ENCODE results near the gene ITGAL.
"Not testable (repeated sequence)": the region's sequence is repeated elsewhere in the genome, so short reads cannot be mapped to it uniquely, and the experiment has no call there.

The ITGAL gene

DNA sequence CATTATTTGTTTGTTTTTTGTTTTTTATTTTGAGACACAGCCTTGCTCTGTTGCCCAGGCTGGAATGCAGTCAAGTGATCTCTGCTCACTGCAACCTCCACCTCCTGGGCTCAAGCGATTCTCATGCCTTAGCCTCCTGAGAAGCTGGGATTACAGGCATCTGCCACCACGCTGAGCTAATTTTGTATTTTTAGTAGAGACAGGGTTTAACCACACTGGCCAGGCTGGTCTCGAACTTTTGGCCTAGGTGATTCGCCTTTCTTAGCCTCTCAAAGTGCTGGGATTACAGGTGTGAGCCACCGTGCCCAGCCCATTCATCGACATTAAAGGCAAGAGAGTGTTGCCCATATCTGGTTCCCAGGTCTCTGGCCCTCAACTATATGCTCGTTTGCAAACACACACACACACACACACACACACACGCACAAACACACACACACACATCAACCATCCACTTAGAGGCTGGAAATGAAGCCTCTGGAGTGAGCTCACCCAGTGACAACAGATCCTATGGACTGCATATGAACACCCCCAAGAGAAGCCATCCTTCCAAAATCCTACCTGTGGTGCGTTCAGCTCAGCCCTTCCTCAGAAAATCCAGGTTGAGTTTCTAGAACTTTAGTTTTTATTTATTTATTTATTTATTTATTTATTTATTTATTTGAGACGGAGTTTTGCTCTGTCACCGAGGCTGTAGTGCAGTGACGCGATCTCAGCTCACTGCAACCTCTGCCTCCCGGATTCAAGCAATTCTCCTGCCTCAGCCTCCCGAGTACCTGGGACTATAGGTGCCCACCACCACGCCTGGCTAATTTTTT is 14.6 kb upstream of the ITGAL start:
- H3K27ac ChIP-seq (ENCODE audit: low read length) = no peak overlapping the region
- H3K4me3 ChIP-seq (ENCODE audit: low read length in 2 of 2) = no peak overlapping the region
- no peak overlapping the region for H3K9ac ChIP-seq (ENCODE audit: low read length in 2 of 2)
- no peaks in the 10 kb centered on the region for H3K36me3 ChIP-seq (ENCODE audit: control insufficient read depth in 2 of 2, insufficient read depth in 2 of 2, low read length in 2 of 2)
- no peaks in the 10 kb centered on the region for H3K27me3 ChIP-seq (ENCODE audit: control insufficient read depth in 1 of 2, insufficient read depth in 2 of 2, low read length in 2 of 2)
- H3K9me3 ChIP-seq (ENCODE audit: control insufficient read depth in 2 of 2, low read length in 2 of 2) = no peaks in the 10 kb centered on the region
- no peaks in the 10 kb centered on the region for H3K4me1 ChIP-seq (ENCODE audit: control insufficient read depth, insufficient read depth, low read length)

DNA sequence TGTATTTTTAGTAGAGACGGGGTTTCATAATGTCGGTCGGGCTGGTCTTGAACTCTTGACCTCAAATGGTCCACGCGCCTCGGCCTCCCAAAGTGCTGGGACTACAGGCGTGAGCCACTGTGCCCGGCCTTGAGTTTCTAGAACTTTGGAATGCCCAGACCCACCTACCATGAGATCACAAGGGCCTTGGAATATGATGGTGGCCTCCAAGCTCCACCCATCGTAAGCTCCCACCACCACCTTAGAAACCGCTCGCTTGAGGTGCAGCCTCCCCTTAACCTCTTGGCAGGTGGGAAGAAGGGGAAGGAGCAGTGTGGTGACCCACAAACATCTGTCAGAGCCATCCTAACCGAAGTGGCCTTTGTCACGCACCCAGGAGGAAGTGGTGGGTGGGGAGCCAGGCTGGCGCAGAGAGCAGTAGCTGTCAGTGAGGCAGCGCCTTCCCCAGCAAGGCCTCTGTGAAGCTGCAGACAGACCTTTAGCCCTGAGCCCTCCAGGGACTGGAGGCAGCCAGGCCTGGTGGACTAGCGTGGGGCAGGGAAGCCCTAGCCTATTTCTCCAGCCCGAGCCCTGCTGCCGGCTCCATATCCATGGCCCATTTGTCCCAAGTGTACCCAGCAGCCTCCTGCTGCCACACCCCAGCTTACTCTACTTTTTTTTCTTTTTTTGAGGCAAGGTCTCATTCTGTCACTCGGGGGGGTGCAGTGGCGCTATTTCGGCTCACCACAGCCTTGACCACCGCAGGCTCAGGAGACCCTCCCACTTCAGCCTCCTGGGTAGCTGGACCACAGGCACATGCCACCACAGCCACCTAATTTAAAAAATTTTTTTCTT is 13.8 kb upstream of the ITGAL start:
- Histone ChIP-seq H3K36me3 (ENCODE audit: control insufficient read depth in 2 of 2, insufficient read depth in 2 of 2, low read length in 2 of 2) (no peaks in the 10 kb centered on the region), H3K4me3 (ENCODE audit: low read length in 2 of 2) (no peak overlapping the region), H3K9me3 (ENCODE audit: control insufficient read depth in 2 of 2, low read length in 2 of 2) (no peaks in the 10 kb centered on the region), H3K27ac (ENCODE audit: low read length) (no peak overlapping the region), H3K9ac (ENCODE audit: low read length in 2 of 2) (no peak overlapping the region), H3K27me3 (ENCODE audit: control insufficient read depth in 1 of 2, insufficient read depth in 2 of 2, low read length in 2 of 2) (no peaks in the 10 kb centered on the region), H3K4me1 (ENCODE audit: control insufficient read depth, insufficient read depth, low read length) (no peaks in the 10 kb centered on the region)

DNA sequence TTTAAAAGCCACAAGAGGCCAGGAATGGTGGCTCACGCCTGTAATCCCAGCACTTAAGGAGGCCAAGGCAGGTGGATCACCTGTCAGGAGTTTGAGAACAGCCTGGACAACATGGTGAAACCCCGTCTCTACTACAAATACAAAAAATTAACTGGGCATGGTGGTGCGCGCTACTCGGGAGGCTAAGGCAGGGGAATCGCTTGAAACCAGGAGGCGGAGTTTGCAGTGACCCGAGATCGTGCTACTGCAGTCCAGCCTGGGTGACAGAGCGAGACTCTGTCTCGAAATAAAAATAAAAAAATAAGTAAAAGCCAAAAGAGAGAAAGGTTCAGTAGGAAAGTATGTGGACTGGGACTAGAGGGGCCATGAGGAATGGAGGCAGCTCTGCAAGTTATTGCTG is 13.1 kb upstream of the ITGAL start:
- H3K4me1 ChIP-seq (ENCODE audit: control insufficient read depth, insufficient read depth, low read length) = no peaks in the 10 kb centered on the region
- no peak overlapping the region for H3K27ac ChIP-seq (ENCODE audit: low read length)
- H3K27me3 ChIP-seq (ENCODE audit: control insufficient read depth in 1 of 2, insufficient read depth in 2 of 2, low read length in 2 of 2) = no peaks in the 10 kb centered on the region
- H3K4me3 ChIP-seq (ENCODE audit: low read length in 2 of 2) = no peak overlapping the region
- H3K9ac ChIP-seq (ENCODE audit: low read length in 2 of 2) = no peak overlapping the region
- no peaks in the 10 kb centered on the region for H3K9me3 ChIP-seq (ENCODE audit: control insufficient read depth in 2 of 2, low read length in 2 of 2)
- no peaks in the 10 kb centered on the region for H3K36me3 ChIP-seq (ENCODE audit: control insufficient read depth in 2 of 2, insufficient read depth in 2 of 2, low read length in 2 of 2)

DNA sequence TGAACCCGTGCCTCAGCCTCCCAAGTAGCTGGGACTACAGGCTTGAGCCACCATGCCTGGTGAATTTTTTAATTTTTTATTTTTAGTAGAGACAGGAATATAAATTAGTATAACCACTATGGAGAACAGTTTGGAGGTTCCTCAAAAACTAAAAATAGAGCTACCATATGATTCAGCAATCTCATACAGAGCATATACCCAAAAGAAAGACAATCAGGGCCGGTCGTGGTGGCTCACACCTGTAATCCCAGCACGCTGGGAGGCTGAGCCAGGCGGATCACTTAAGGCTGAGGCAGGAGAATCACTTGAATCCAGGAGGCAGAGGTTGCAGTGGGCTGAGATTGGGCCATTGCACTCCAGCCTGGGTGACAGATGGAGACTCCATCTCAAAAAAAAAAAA is 11.1 kb upstream of the ITGAL start:
- not testable (repeated sequence) for H3K4me3 ChIP-seq (ENCODE audit: low read length in 2 of 2); H3K27me3 ChIP-seq (ENCODE audit: control insufficient read depth in 1 of 2, insufficient read depth in 2 of 2, low read length in 2 of 2); H3K4me1 ChIP-seq (ENCODE audit: control insufficient read depth, insufficient read depth, low read length); H3K9ac ChIP-seq (ENCODE audit: low read length in 2 of 2); H3K27ac ChIP-seq (ENCODE audit: low read length); H3K36me3 ChIP-seq (ENCODE audit: control insufficient read depth in 2 of 2, insufficient read depth in 2 of 2, low read length in 2 of 2); H3K9me3 ChIP-seq (ENCODE audit: control insufficient read depth in 2 of 2, low read length in 2 of 2)

DNA sequence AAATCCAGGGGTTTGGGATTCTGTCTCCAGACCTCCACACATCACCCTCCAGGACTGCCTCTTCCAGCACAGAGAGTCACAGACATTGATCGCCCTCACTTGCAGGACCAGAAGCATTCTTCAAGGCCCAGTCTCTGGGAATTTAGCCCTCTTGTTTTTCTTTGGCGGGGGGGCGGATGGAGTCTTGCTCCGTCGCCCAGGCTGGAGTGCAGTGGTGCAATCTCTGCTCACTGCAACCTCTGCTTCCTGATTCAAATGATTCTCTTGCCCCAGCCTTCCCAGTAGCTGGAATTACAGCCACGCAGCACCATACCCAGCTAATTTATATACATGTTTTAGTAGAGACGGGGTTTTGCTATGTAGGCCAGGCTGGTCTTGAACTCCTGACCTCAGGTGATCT is 8.5 kb upstream of the ITGAL start:
- no peaks in the 10 kb centered on the region for H3K36me3 ChIP-seq (ENCODE audit: control insufficient read depth in 2 of 2, insufficient read depth in 2 of 2, low read length in 2 of 2)
- no peaks in the 10 kb centered on the region for H3K9me3 ChIP-seq (ENCODE audit: control insufficient read depth in 2 of 2, low read length in 2 of 2)
- no peak overlapping the region for H3K27ac ChIP-seq (ENCODE audit: low read length)
- no peak overlapping the region for H3K9ac ChIP-seq (ENCODE audit: low read length in 2 of 2)
- H3K4me1 ChIP-seq (ENCODE audit: control insufficient read depth, insufficient read depth, low read length) = peaks cover 2% of the 10 kb centered on the region
- H3K4me3 ChIP-seq (ENCODE audit: low read length in 2 of 2) = no peak overlapping the region
- no peaks in the 10 kb centered on the region for H3K27me3 ChIP-seq (ENCODE audit: control insufficient read depth in 1 of 2, insufficient read depth in 2 of 2, low read length in 2 of 2)

DNA sequence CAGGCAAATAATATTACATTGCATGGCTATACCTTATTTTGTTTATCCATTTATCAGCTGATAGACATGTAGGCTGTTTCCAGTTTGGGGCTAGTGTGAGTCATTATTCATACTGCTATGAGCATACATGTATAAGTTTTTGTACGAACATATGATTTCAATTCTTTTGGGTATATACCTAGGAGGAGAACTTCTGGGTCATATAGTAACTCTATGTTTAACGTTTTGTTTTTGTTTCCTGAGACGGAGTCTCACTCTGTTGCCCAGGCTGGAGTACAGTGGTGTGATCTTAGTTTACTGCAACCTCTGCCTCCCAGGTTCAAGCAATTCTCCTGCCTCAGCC is 2.4 kb upstream of the ITGAL start:
- Histone ChIP-seq H3K9me3 (ENCODE audit: control insufficient read depth in 2 of 2, low read length in 2 of 2) (no peaks in the 10 kb centered on the region), H3K27ac (ENCODE audit: low read length) (no peak overlapping the region), H3K27me3 (ENCODE audit: control insufficient read depth in 1 of 2, insufficient read depth in 2 of 2, low read length in 2 of 2) (peaks cover 16 to 17% of the 10 kb centered on the region in 2 donors), H3K4me3 (ENCODE audit: low read length in 2 of 2) (no peak overlapping the region), H3K36me3 (ENCODE audit: control insufficient read depth in 2 of 2, insufficient read depth in 2 of 2, low read length in 2 of 2) (no peaks in the 10 kb centered on the region), H3K9ac (ENCODE audit: low read length in 2 of 2) (no peak overlapping the region), H3K4me1 (ENCODE audit: control insufficient read depth, insufficient read depth, low read length) (peaks cover 2% of the 10 kb centered on the region)

DNA sequence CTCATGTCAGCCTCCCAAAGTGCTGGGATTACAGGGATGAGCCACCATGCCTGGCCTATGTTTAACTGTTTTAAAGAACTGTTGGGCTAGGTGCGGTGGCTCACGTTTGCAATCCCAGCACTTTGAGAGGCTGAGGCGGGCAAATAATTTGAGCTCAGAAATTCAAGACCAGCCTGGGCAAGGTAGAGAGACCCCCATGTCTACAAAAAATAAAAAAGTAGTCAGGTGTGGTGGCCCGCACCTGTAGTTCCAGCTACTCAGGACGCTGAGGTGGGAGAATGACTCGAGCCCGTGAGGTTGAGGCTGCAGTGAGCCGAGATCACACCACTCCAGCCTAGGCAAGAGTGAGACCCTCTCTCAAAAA is 1.9 kb upstream of the ITGAL start:
- Histone ChIP-seq H3K27ac (ENCODE audit: low read length) (no peak overlapping the region), H3K36me3 (ENCODE audit: control insufficient read depth in 2 of 2, insufficient read depth in 2 of 2, low read length in 2 of 2) (no peaks in the 10 kb centered on the region), H3K4me3 (ENCODE audit: low read length in 2 of 2) (no peak overlapping the region), H3K9ac (ENCODE audit: low read length in 2 of 2) (no peak overlapping the region), H3K27me3 (ENCODE audit: control insufficient read depth in 1 of 2, insufficient read depth in 2 of 2, low read length in 2 of 2) (peaks cover 19 to 20% of the 10 kb centered on the region in 2 donors), H3K4me1 (ENCODE audit: control insufficient read depth, insufficient read depth, low read length) (peaks cover 2% of the 10 kb centered on the region), H3K9me3 (ENCODE audit: control insufficient read depth in 2 of 2, low read length in 2 of 2) (no peaks in the 10 kb centered on the region)

DNA sequence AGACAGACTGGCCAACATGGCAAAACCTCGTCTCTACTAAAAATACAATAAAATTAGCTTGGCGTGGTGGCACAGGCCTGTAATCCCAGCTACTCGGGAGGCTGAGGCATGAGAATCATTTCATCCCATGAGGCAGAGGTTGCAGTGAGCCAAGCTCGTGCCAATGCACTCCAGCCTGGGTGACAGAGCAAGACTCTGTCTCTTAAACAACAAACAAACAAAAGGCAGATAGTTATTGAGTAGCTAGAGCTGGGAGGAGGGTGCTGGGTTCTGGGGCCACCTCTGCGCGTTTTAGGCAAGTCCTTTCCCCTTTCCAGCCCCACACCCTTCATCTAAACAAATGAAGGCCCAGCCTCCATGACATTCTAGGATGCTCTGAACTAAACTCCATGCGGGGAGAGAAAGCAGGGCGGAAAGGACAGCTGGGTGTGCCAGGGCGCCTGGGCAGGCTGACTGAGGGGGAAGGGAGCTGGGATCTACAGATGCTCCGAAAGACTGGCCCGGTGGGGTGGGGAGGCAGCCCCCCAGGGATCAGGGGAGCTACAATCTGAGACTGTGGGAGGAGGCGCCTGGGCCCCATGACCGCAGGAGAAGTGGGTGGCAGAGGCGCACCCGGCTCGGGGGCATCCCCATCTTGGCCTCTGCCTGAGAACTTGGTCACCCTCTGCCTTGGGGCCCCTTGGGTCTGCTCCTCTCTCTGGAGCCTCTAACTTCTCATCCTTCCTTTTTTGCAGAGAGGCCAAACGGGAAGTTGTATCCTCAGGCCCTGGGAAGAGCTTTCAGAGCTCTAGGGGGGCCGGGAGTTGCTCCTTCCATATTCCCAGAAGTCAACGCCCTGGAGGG is 910 bp downstream of the ITGAL start:
- Histone ChIP-seq H3K9me3 (ENCODE audit: control insufficient read depth in 2 of 2, low read length in 2 of 2) (no peaks in the 10 kb centered on the region), H3K27ac (ENCODE audit: low read length) (no peak overlapping the region), H3K9ac (ENCODE audit: low read length in 2 of 2) (no peak overlapping the region), H3K4me1 (ENCODE audit: control insufficient read depth, insufficient read depth, low read length) (no peaks in the 10 kb centered on the region), H3K4me3 (ENCODE audit: low read length in 2 of 2) (no peak overlapping the region), H3K36me3 (ENCODE audit: control insufficient read depth in 2 of 2, insufficient read depth in 2 of 2, low read length in 2 of 2) (no peaks in the 10 kb centered on the region), H3K27me3 (ENCODE audit: control insufficient read depth in 1 of 2, insufficient read depth in 2 of 2, low read length in 2 of 2) (peaks cover 19 to 20% of the 10 kb centered on the region in 2 donors)

DNA sequence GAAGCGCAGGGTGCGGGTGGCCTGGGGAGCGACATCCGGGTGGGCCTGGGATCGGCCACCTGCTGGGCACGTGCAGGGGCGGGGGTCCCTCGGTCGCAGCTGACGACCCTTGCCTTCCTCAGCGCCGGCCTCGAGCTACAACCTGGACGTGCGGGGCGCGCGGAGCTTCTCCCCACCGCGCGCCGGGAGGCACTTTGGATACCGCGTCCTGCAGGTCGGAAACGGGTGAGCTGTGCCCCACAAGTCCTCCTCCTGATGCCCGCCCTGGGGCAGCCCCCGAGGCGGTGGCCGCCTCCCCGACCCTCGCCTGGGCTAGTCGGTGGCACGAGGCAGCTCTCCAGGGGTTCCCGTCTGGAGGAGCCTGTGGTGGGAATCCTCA is 1.5 kb downstream of the ITGAL start:
- H3K4me3 ChIP-seq (ENCODE audit: low read length in 2 of 2) = no peak overlapping the region
- no peaks in the 10 kb centered on the region for H3K4me1 ChIP-seq (ENCODE audit: control insufficient read depth, insufficient read depth, low read length)
- no peak overlapping the region for H3K27ac ChIP-seq (ENCODE audit: low read length)
- H3K9ac ChIP-seq (ENCODE audit: low read length in 2 of 2) = no peak overlapping the region
- no peaks in the 10 kb centered on the region for H3K36me3 ChIP-seq (ENCODE audit: control insufficient read depth in 2 of 2, insufficient read depth in 2 of 2, low read length in 2 of 2)
- no peaks in the 10 kb centered on the region for H3K9me3 ChIP-seq (ENCODE audit: control insufficient read depth in 2 of 2, low read length in 2 of 2)
- H3K27me3 ChIP-seq (ENCODE audit: control insufficient read depth in 1 of 2, insufficient read depth in 2 of 2, low read length in 2 of 2) = peaks cover 19 to 20% of the 10 kb centered on the region in 2 donors

DNA sequence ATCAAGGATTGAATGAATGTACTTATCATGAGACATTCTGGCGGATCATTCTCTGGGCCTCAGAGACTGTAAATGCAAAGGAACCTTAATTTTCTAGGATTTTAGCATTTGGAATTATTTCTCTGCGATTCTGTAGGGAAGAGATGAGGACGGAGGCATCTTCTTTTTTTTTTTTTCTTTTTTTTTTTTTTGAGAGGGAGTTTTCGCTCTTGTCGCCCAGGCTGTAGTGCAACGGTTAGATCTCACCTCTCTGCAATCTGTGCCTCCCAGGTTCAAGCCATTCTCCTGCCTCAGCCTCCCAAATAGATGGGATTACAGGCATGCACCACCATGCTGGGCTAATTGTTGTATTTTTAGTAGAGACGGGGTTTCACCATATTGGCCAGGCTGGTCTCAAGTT is 2.1 kb downstream of the ITGAL start:
- Histone ChIP-seq H3K36me3 (ENCODE audit: control insufficient read depth in 2 of 2, insufficient read depth in 2 of 2, low read length in 2 of 2) (no peaks in the 10 kb centered on the region), H3K4me3 (ENCODE audit: low read length in 2 of 2) (no peak overlapping the region), H3K4me1 (ENCODE audit: control insufficient read depth, insufficient read depth, low read length) (no peaks in the 10 kb centered on the region), H3K9ac (ENCODE audit: low read length in 2 of 2) (no peak overlapping the region), H3K27me3 (ENCODE audit: control insufficient read depth in 1 of 2, insufficient read depth in 2 of 2, low read length in 2 of 2) (peaks cover 19 to 20% of the 10 kb centered on the region in 2 donors), H3K27ac (ENCODE audit: low read length) (no peak overlapping the region), H3K9me3 (ENCODE audit: control insufficient read depth in 2 of 2, low read length in 2 of 2) (no peaks in the 10 kb centered on the region)
